HEK293T (cell line): Measurements from ENCODE around the gene TEAD1.

Experiments used
- FOXA1 ChIP-seq: fragments of 450-650 bp; IDR thresholded peaks from 2 replicates; pipeline ENCODE4 v1.6.1; 2016; ENCODE audit warnings: mild to moderate bottlenecking
- SP1 ChIP-seq: fragments of 450-650 bp; IDR thresholded peaks from 2 replicates; pipeline ENCODE4 v1.6.1; 2017
- SUZ12 ChIP-seq: fragments of 450-650 bp; IDR thresholded peaks from 2 replicates; pipeline ENCODE4 v1.6.1; 2016; ENCODE audit warnings: mild to moderate bottlenecking

DNA sequence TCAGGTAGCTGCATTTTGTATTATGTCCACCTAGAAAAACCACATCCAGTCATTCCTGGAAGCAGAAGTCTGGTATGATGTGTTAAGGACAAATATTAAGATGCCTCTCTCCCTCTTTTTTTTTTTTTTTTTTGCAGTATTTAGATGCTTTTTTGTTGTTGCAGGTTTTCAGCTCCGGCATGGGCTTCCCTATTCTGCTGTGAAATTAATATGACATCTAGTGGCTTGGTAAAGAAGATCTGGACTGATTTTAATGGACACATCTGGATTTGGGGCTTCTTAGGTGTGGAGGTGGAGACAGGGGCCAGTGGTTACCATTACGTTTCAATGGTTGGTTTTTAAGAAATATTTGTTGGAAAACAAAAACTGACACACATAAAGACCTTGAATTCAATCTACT, 287.4 kb downstream of the TEAD1 start:
- TF ChIP-seq SP1 (no peak), FOXA1 (no peak), SUZ12 (no peak)
